H1 (cell line): ENCODE results near the gene UIMC1. TPM values are rescaled to one million over a fixed set of nuclear protein-coding genes. Genes with fewer than 3 reads are reported as not detected.

Experiments
- CTCF ChIA-PET: fragments of 300-600 bp; sonication (Branson Sonifier 250); formaldehyde crosslinking; loops from one replicate; lab custom pipeline; 2021; ENCODE audit not compliant: partially characterized antibody; lab: Charles Lee
- POLR2A ChIA-PET: fragments of 300-600 bp; sonication (Branson Sonifier 250); formaldehyde crosslinking; loops from one replicate; lab custom pipeline; 2021; ENCODE audit warnings: inconsistent platforms; ENCODE audit not compliant: partially characterized antibody; lab: Charles Lee
- DNase-seq, 2 experiments: peaks; one replicate each; pipeline versions ENCODE4 v3.0.0 to v3.0.0-alpha.2; 2010 to 2022; ENCODE audit warnings: low spot score in 2 of 2, low read depth in 1 of 2, mixed read lengths in 1 of 2
- FAIRE-seq: peaks from 2 replicates; lab custom pipeline; 2011; peaks lifted over from hg19 to GRCh38; lab: Jason Lieb, UNC
- H2AFZ ChIP-seq: 2 replicates; pipeline ENCODE4 v1.8.1; 2012; ENCODE audit warnings: low read length, inconsistent platforms
- H2AK5ac ChIP-seq: 2 replicates; pipeline ENCODE4 v1.6.1; 2013; ENCODE audit warnings: low read depth, low read length
- H2BK120ac ChIP-seq: replicated peaks from 2 replicates; pipeline ENCODE3; 2013; ENCODE audit warnings: low read depth, low read length, inconsistent platforms
- H2BK12ac ChIP-seq: 2 replicates; pipeline ENCODE4 v1.6.1; 2013; ENCODE audit warnings: low read depth, low read length
- H2BK15ac ChIP-seq: 2 replicates; pipeline ENCODE4 v1.6.1; 2013; ENCODE audit warnings: low read length
- H2BK20ac ChIP-seq: 2 replicates; pipeline ENCODE4 v1.6.1; 2013; ENCODE audit warnings: low read length
- H2BK5ac ChIP-seq: 2 replicates; pipeline ENCODE4 v1.6.1; 2013; ENCODE audit warnings: low read depth, low read length
- H3K14ac ChIP-seq: 2 replicates; pipeline ENCODE4 v1.6.1; 2013; ENCODE audit warnings: inconsistent platforms; ENCODE audit not compliant: insufficient read length
- H3K18ac ChIP-seq: 2 replicates; pipeline ENCODE4 v1.6.1; 2013; ENCODE audit warnings: low read length; ENCODE audit errors: extremely low read depth
- H3K23ac ChIP-seq: 2 replicates; pipeline ENCODE4 v1.6.1; 2013; ENCODE audit warnings: inconsistent platforms; ENCODE audit not compliant: insufficient read length
- H3K23me2 ChIP-seq: 2 replicates; pipeline ENCODE4 v1.6.1; 2013; ENCODE audit warnings: low read depth, low read length
- H3K27ac ChIP-seq: 2 replicates; pipeline ENCODE4 v1.6.1; 2011; ENCODE audit warnings: low read depth, low read length, inconsistent platforms
- H3K27me3 ChIP-seq, 4 experiments: replicated peaks in 1 of 4; 1 replicate in 1 of 4; 2 replicates in 3 of 4; pipeline versions ENCODE4 v1.6.1 to v1.8.1; 2011 to 2013; ENCODE audit warnings: low read length in 3 of 4, mild to moderate bottlenecking in 3 of 4, inconsistent platforms in 2 of 4, mixed read lengths in 2 of 4, moderate library complexity in 1 of 4; ENCODE audit not compliant: control insufficient read depth in 3 of 4, insufficient read depth in 3 of 4; ENCODE audit errors: extremely low read depth in 1 of 4
- H3K36me3 ChIP-seq, 4 experiments: 2 replicates each; pipeline versions ENCODE4 v1.6.1 to v1.8.1; 2011 to 2013; ENCODE audit warnings: mild to moderate bottlenecking in 4 of 4, low read length in 3 of 4, moderate library complexity in 2 of 4, control low read depth in 1 of 4, inconsistent platforms in 1 of 4; ENCODE audit not compliant: insufficient read depth in 4 of 4, control insufficient read depth in 2 of 4
- H3K4ac ChIP-seq: replicated peaks from 2 replicates; pipeline ENCODE3; 2013; ENCODE audit warnings: low read length, low read depth, mixed read lengths, inconsistent platforms; ENCODE audit not compliant: insufficient read length
- H3K4me1 ChIP-seq, 4 experiments: replicated peaks in 1 of 4; 1 replicate in 1 of 4; 2 replicates in 3 of 4; pipeline versions ENCODE4 v1.6.1 to v1.8.1; 2011 to 2013; ENCODE audit warnings: low read length in 3 of 4, inconsistent platforms in 2 of 4, mixed read lengths in 1 of 4; ENCODE audit not compliant: insufficient read depth in 4 of 4, control insufficient read depth in 3 of 4
- H3K4me2 ChIP-seq, 2 experiments: 2 replicates each; pipeline versions ENCODE4 v1.6.1 to v1.8.1; 2011 to 2013; ENCODE audit warnings: low read depth in 2 of 2, low read length in 2 of 2, control low read depth in 1 of 2, inconsistent platforms in 1 of 2, mild to moderate bottlenecking in 1 of 2; ENCODE audit not compliant: insufficient read depth in 1 of 2
- H3K4me3 ChIP-seq, 4 experiments: fragments of 200-600, 300-600 bp in 1 of 4; sonication (generic), shearing (Covaris generic), sonication (Bioruptor Twin) in 1 of 4; 2 replicates each; pipeline versions ENCODE4 v1.5.1 to v1.8.1; 2011 to 2016; ENCODE audit warnings: low read length in 4 of 4, low read depth in 3 of 4, control low read depth in 2 of 4, inconsistent platforms in 2 of 4, mild to moderate bottlenecking in 2 of 4, mixed read lengths in 1 of 4, moderate library complexity in 1 of 4; ENCODE audit not compliant: insufficient read depth in 2 of 4; ENCODE audit errors: extremely low read depth in 1 of 4
- H3K56ac ChIP-seq: replicated peaks from 2 replicates; pipeline ENCODE3; 2013; ENCODE audit warnings: low read depth, mild to moderate bottlenecking, mixed read lengths, low read length, inconsistent platforms; ENCODE audit not compliant: insufficient read length
- H3K79me1 ChIP-seq: 2 replicates; pipeline ENCODE4 v1.6.1; 2013; ENCODE audit warnings: low read depth, low read length, control low read depth
- H3K79me2 ChIP-seq, 2 experiments: 2 replicates each; pipeline versions ENCODE4 v1.6.1 to v1.8.1; 2012 to 2013; ENCODE audit warnings: low read length in 2 of 2, mild to moderate bottlenecking in 2 of 2, inconsistent platforms in 1 of 2; ENCODE audit not compliant: insufficient read depth in 2 of 2, control insufficient read depth in 1 of 2
- H3K9ac ChIP-seq, 4 experiments: replicated peaks in 1 of 4; 1 replicate in 1 of 4; 2 replicates in 3 of 4; pipeline versions ENCODE4 v1.6.1 to v1.8.1; 2011 to 2013; ENCODE audit warnings: low read depth in 3 of 4, low read length in 3 of 4, control low read depth in 2 of 4, mild to moderate bottlenecking in 2 of 4, moderate library complexity in 2 of 4, inconsistent platforms in 1 of 4; ENCODE audit errors: extremely low read depth in 1 of 4
- H3K9me3 ChIP-seq, 2 experiments: 2 replicates each; pipeline versions ENCODE4 v1.6.1 to v1.8.1; 2012 to 2013; ENCODE audit warnings: mild to moderate bottlenecking in 2 of 2, moderate library complexity in 2 of 2, control low read depth in 1 of 2, inconsistent platforms in 1 of 2, low read depth in 1 of 2, low read length in 1 of 2, mixed read lengths in 1 of 2; ENCODE audit not compliant: insufficient read depth in 2 of 2
- H4K20me1 ChIP-seq, 2 experiments: replicated peaks in 1 of 2; 2 replicates each; pipeline versions ENCODE3 to v1.8.1; 2011 to 2013; ENCODE audit warnings: inconsistent platforms in 2 of 2, low read length in 2 of 2, mild to moderate bottlenecking in 1 of 2; ENCODE audit not compliant: insufficient read depth in 2 of 2, control insufficient read depth in 1 of 2
- H4K5ac ChIP-seq: 2 replicates; pipeline ENCODE4 v1.6.1; 2013; ENCODE audit warnings: low read length, low read depth, mixed read lengths, inconsistent platforms; ENCODE audit not compliant: insufficient read length
- H4K8ac ChIP-seq: 2 replicates; pipeline ENCODE4 v1.8.0; 2013; ENCODE audit warnings: mild to moderate bottlenecking, moderate library complexity, low read length, inconsistent platforms; ENCODE audit not compliant: insufficient read depth; ENCODE audit errors: extremely low read depth
- H4K91ac ChIP-seq: replicated peaks from 2 replicates; pipeline ENCODE3; 2013; ENCODE audit warnings: low read length, mixed read lengths, inconsistent platforms; ENCODE audit not compliant: insufficient read length
- BACH1 ChIP-seq: IDR thresholded peaks from 2 replicates; pipeline ENCODE4 v1.6.1; 2012; ENCODE audit warnings: low read length, improper control_type of control experiment
- CHD1 ChIP-seq: IDR thresholded peaks from 2 replicates; pipeline ENCODE4 v1.6.1; 2012; ENCODE audit warnings: low read depth, low read length, improper control_type of control experiment
- JUND ChIP-seq: IDR thresholded peaks from 2 replicates; pipeline ENCODE4 v1.6.1; 2011; ENCODE audit warnings: mild to moderate bottlenecking, improper control_type of control experiment, low read length
- KDM4A ChIP-seq: IDR thresholded peaks from one replicate; pipeline ENCODE4 v1.7.1; 2012; ENCODE audit warnings: low read depth, mild to moderate bottlenecking, moderate library complexity, low read length, inconsistent platforms; ENCODE audit not compliant: severe bottlenecking
- KDM5A ChIP-seq: fragments of 200-600 bp; IDR thresholded peaks from 2 replicates; pipeline ENCODE4 v1.7.1; 2012; ENCODE audit warnings: mild to moderate bottlenecking, low read length, inconsistent platforms, mixed read lengths
- MAFK ChIP-seq: IDR thresholded peaks from 2 replicates; pipeline ENCODE4 v1.6.1; 2012; ENCODE audit warnings: low read depth, mild to moderate bottlenecking, improper control_type of control experiment, low read length
- PHF8 ChIP-seq: fragments of 200-600 bp; sonication (generic); conservative IDR thresholded peaks from 2 replicates; pipeline ENCODE4 v1.7.1; 2012; ENCODE audit warnings: low read depth, mild to moderate bottlenecking, inconsistent platforms, low read length, moderate library complexity
- SIX5 ChIP-seq: IDR thresholded peaks from 2 replicates; pipeline ENCODE4 v1.6.1; 2011; ENCODE audit warnings: mild to moderate bottlenecking, low read depth, low read length
- SP4 ChIP-seq: IDR thresholded peaks from 2 replicates; pipeline ENCODE4 v1.6.1; 2012; ENCODE audit warnings: low read length, inconsistent platforms
- TAF7 ChIP-seq: optimal IDR thresholded peaks from 2 replicates; pipeline ENCODE3; 2011; ENCODE audit warnings: low read depth, mild to moderate bottlenecking, inconsistent platforms, low read length, moderate library complexity, borderline replicate concordance
- WGBS, 2 experiments: shearing (Covaris generic) in 1 of 2; methylation state at CpG; one replicate each; pipeline versions ENCODE4 v1.1.6 to v1.1.7; 2013 to 2015; ENCODE audit warnings: low lambda C conversion rate in 2 of 2, mixed read lengths in 2 of 2, inconsistent platforms in 1 of 2, low coverage in 1 of 2, missing lambda C conversion rate in 1 of 2; ENCODE audit not compliant: insufficient replicate concordance in 2 of 2, insufficient coverage in 1 of 2, insufficient read length in 1 of 2; ENCODE audit errors: extremely low coverage in 1 of 2, missing lambda C conversion rate in 1 of 2; 5-methylcytosine and 5-hydroxymethylcytosine counted together
- polyA plus RNA-seq, 7 experiments: library from polyadenylated mRNA; depleted of rRNA in 3 of 7; stranded (reverse) in 5 of 7; unstranded in 2 of 7; fragments of >200 nt in 5 of 7; fragments of 200-250 nt in 2 of 7; gene quantifications; 1 replicate in 5 of 7; 2 replicates in 1 of 7; 4 replicates in 1 of 7; pipeline versions ENCODE4 v1.2.1 to v1.2.3, GENCODE V29; 2011 to 2013; ENCODE audit warnings: missing spikeins in 2 of 7, mixed read lengths in 2 of 7
- total RNA-seq: library from RNA; stranded (reverse); fragmentation: NEBNext Ultra II Directional; extraction: Animal tissue kit (Norgen Biotek cat#: 25700); gene quantifications from 2 replicates; pipeline ENCODE4 v1.2.1, GENCODE V29; 2021

Gene UIMC1
- total and polyA plus RNA-seq, 2 of the 8 experiments (the other 6 are each of a cell fraction or from before 2014, with no cell fraction given) = 12.8 to 43.7 TPM

DNA sequence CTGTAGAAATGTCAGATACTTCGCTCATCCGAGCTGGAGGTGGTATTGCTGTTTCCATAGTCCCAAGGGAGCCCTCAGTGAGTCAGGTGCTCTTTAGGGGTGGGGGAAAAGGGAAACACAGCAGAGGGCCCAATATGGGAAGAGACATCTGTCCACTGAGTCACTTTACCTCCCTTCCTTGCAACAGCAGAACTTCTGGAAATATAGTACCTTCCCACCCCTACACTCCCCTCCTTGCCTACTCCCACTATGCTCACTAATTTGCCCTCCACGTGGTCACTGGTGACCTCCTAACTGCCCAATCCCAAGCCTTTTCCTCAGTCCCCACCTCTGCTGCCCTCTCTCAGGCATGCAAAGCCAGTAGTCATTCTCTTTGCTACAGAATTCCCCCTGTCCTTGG, 109.3 kb downstream of the UIMC1 start:
- DNase-seq (no peak), FAIRE-seq (no peak)
- TF ChIP-seq PHF8 = no peak
- TF ChIP-seq SIX5 = no peak
- TF ChIP-seq CHD1 = no peak
- no peak for TF ChIP-seq JUND
- TF ChIP-seq BACH1 = no peak
- no peak for TF ChIP-seq KDM4A
- no peak for TF ChIP-seq TAF7
- no peak for TF ChIP-seq SP4
- TF ChIP-seq MAFK = no peak
- TF ChIP-seq KDM5A = no peak
- Histone ChIP-seq H3K4ac (no peak overlapping the region), H3K4me2 (no peak overlapping the region), H4K20me1 (no peaks in the 10 kb centered on the region), H3K18ac (no peak overlapping the region), H2BK120ac (no peak overlapping the region), H2BK5ac (no peak overlapping the region), H3K36me3 (no peaks in the 10 kb centered on the region), H3K4me1 (peaks cover 0 to 6% (median 3%) of the 10 kb centered on the region in 4 experiments; a peak in 5 of 7 replicates), H3K9ac (no peak overlapping the region), H3K79me1 (no peaks in the 10 kb centered on the region), H3K27ac (no peak overlapping the region), H3K4me3 (no peak overlapping the region), H4K91ac (no peak overlapping the region), H3K14ac (no peak overlapping the region), H2BK12ac (no peak overlapping the region), H3K9me3 (no peaks in the 10 kb centered on the region), H2BK20ac (no peak overlapping the region), H2AFZ (no peak overlapping the region), H4K5ac (no peak overlapping the region), H2BK15ac (no peak overlapping the region; the same call in 1 of the 2 replicates), H2AK5ac (no peak overlapping the region), H3K23ac (no peak overlapping the region), H3K56ac (no peak overlapping the region), H3K23me2 (no peaks in the 10 kb centered on the region), H3K79me2 (no peaks in the 10 kb centered on the region), H3K27me3 (no peaks in the 10 kb centered on the region), H4K8ac (no peak overlapping the region)
- WGBS, 2 experiments = 78% methylated on average over 3 of the region's 3 CpGs; no CpG with 5 or more reads in 1 of the 2 experiments
- POLR2A ChIA-PET = interaction anchor here (1.2 kb wide), 2 partner anchors 19 to 237 kb away, joined by 3 read pairs; no protein-coding TSS in a partner anchor
- CTCF ChIA-PET = interaction anchor here (1.1 to 4.3 kb wide), 10 partner anchors 11 to 239 kb away, joined by 3 to 21 read pairs (median 4); no protein-coding TSS in a partner anchor
